K562 (cell line): ENCODE results near the gene ACTN2. TPM values are rescaled to one million over a fixed set of nuclear protein-coding genes. Genes with fewer than 3 reads are reported as not detected.

ENCODE experiments used
- ATAC-seq: fragments of 200-7000 bp; cut with Tn5 transposase; 3 replicates; pipeline ENCODE4 v1.9.1; 2020; ENCODE audit warnings: moderate library complexity
- BruUV-seq: library from RNA; stranded (reverse); fragments of 400-500 nt; replicated peaks from 2 replicates; lab custom pipeline; 2021; lab: Mats Ljungman, UMichigan
- CTCF ChIA-PET: fragments of 300-600 bp; formaldehyde crosslinking; extraction: SDS; loops from one replicate; lab custom pipeline; 2021; ENCODE audit warnings: low intra/inter-chr PET ratio; lab: Yijun Ruan, JAX
- POLR2A ChIA-PET: fragments of 300-600, 350-650 bp; sonication (Branson Sonifier 250); formaldehyde crosslinking; extraction: SDS; loops from one replicate; lab custom pipeline; 2021; ENCODE audit warnings: antibody characterized with exemption, inconsistent platforms; lab: Yijun Ruan, JAX
- DNase-seq, 4 experiments: peaks; one replicate each; pipeline versions ENCODE4 v3.0.0 to v3.0.0-alpha.2; 2011 to 2018; ENCODE audit warnings: low spot score in 3 of 4, mixed read lengths in 3 of 4; ENCODE audit errors: extremely low read depth in 1 of 4
- FAIRE-seq: peaks from 2 replicates; lab custom pipeline; 2011; peaks lifted over from hg19 to GRCh38; lab: Jason Lieb, UNC
- H2AFZ ChIP-seq: 2 replicates; pipeline ENCODE4 v1.6.0; 2011; ENCODE audit warnings: low read depth, low read length, control low read depth, inconsistent platforms
- H3K27ac ChIP-seq: fragments of 200-600 bp; 3 replicates; pipeline ENCODE4 v1.8.0; 2011; ENCODE audit warnings: low read depth, mild to moderate bottlenecking, control low read depth, inconsistent platforms, low read length, moderate library complexity, mixed read lengths; ENCODE audit errors: extremely low read depth
- H3K27me3 ChIP-seq, 2 experiments: fragments of 300-600 bp in 1 of 2; 2 replicates in 1 of 2; 3 replicates in 1 of 2; pipeline versions ENCODE4 v1.6.0 to v1.8.0; 2011; ENCODE audit warnings: inconsistent platforms in 2 of 2, low read length in 2 of 2, mild to moderate bottlenecking in 1 of 2, mixed read lengths in 1 of 2, moderate library complexity in 1 of 2; ENCODE audit not compliant: control insufficient read depth in 2 of 2, insufficient read depth in 2 of 2
- H3K36me3 ChIP-seq: fragments of 300-600 bp; 3 replicates; pipeline ENCODE4 v1.8.0; 2011; ENCODE audit warnings: mild to moderate bottlenecking, low read length, inconsistent platforms; ENCODE audit not compliant: control insufficient read depth, insufficient read depth
- H3K4me1 ChIP-seq, 2 experiments: fragments of 200-600 bp in 1 of 2; replicated peaks in 1 of 2; 2 replicates in 1 of 2; 3 replicates in 1 of 2; pipeline versions ENCODE4 v1.5.1 to v1.8.0; 2011; ENCODE audit warnings: inconsistent platforms in 2 of 2, low read length in 2 of 2, mild to moderate bottlenecking in 1 of 2, mixed read lengths in 1 of 2, moderate library complexity in 1 of 2; ENCODE audit not compliant: control insufficient read depth in 2 of 2, insufficient read depth in 2 of 2
- H3K4me2 ChIP-seq: 2 replicates; pipeline ENCODE4 v1.6.1; 2011; ENCODE audit warnings: low read length, control low read depth, inconsistent platforms, mixed read lengths; ENCODE audit not compliant: insufficient read depth
- H3K4me3 ChIP-seq: fragments of 200-600 bp; sonication (generic), shearing (Covaris generic); 2 replicates; pipeline ENCODE4 v1.5.1; 2016; ENCODE audit warnings: control low read depth, inconsistent platforms
- H3K79me2 ChIP-seq: fragments of 200-600 bp; 3 replicates; pipeline ENCODE4 v1.8.0; 2011; ENCODE audit warnings: low read length, inconsistent platforms; ENCODE audit not compliant: control insufficient read depth, insufficient read depth
- H3K9ac ChIP-seq, 2 experiments: 2 replicates each; pipeline versions ENCODE4 v1.6.0 to v1.6.1; 2011; ENCODE audit warnings: low read depth in 2 of 2, low read length in 2 of 2, control low read depth in 1 of 2, inconsistent platforms in 1 of 2, mild to moderate bottlenecking in 1 of 2, mixed read lengths in 1 of 2; ENCODE audit not compliant: insufficient read depth in 1 of 2
- H3K9me1 ChIP-seq: one replicate; pipeline ENCODE4 v1.6.0; 2011; ENCODE audit warnings: inconsistent platforms, mild to moderate bottlenecking, low read length, moderate library complexity; ENCODE audit not compliant: control insufficient read depth, insufficient read depth
- H3K9me3 ChIP-seq: replicated peaks from 2 replicates; pipeline ENCODE4 v1.5.1; 2011; ENCODE audit warnings: low read depth, low read length, inconsistent platforms; ENCODE audit not compliant: control insufficient read depth, insufficient read depth
- H4K20me1 ChIP-seq: replicated peaks from 2 replicates; pipeline ENCODE4 v1.6.1; 2011; ENCODE audit warnings: low read length, inconsistent platforms, mixed read lengths; ENCODE audit not compliant: control insufficient read depth, insufficient read depth
- CEBPG ChIP-seq, 3 experiments: fragments of 200-800 bp in 1 of 3; sonication (Bioruptor generic) in 1 of 3; sonication (generic) in 1 of 3; formaldehyde crosslinking in 1 of 3; IDR thresholded peaks in 2 of 3; conservative IDR thresholded peaks in 1 of 3; 2 replicates each; pipeline versions ENCODE4 v1.6.1 to v1.8.0; 2016 to 2022; ENCODE audit warnings: missing compliant biosample characterization in 2 of 3, missing genetic modification characterization in 2 of 3, mild to moderate bottlenecking in 1 of 3, missing genetic modification reagents in 1 of 3
- EGR1 ChIP-seq: fragments of 450-650 bp; conservative IDR thresholded peaks from 2 replicates; pipeline ENCODE4 v1.6.1; 2017; ENCODE audit warnings: mild to moderate bottlenecking
- HDAC1 ChIP-seq, 2 experiments: fragments of 450-650 bp; IDR thresholded peaks; 2 replicates each; pipeline ENCODE4 v1.6.1; 2016 to 2017; ENCODE audit warnings: inconsistent platforms in 1 of 2, mild to moderate bottlenecking in 1 of 2, moderate library complexity in 1 of 2
- HDAC8 ChIP-seq: fragments of 450-650 bp; IDR thresholded peaks from 2 replicates; pipeline ENCODE4 v1.6.1; 2016; ENCODE audit warnings: mild to moderate bottlenecking, missing genetic modification characterization, moderate library complexity, missing compliant biosample characterization
- NR1H2 ChIP-seq: sonication (generic); formaldehyde crosslinking; IDR thresholded peaks from 2 replicates; pipeline ENCODE4 v1.4.0; 2020; ENCODE audit warnings: mild to moderate bottlenecking, missing genetic modification reagents
- POLR3G ChIP-seq: IDR thresholded peaks from 2 replicates; pipeline ENCODE4 v1.6.1; 2011; ENCODE audit not compliant: insufficient read length, insufficient replicate concordance; ENCODE audit errors: extremely low read depth
- whole genome bisulfite sequencing: fragments of 100-300 bp; shearing (Covaris generic); methylation state at CpG from one replicate; pipeline ENCODE4 v1.1.6; 2016; ENCODE audit warnings: low coverage, mixed read lengths; ENCODE audit not compliant: insufficient coverage; ENCODE audit errors: missing lambda C conversion rate; 5-methylcytosine and 5-hydroxymethylcytosine counted together
- in situ Hi-C: fragments of 300-500 bp; cut with MboI; formaldehyde crosslinking; loops from 4 replicates; pipeline ENCODE4 v1.15.0; 2018; ENCODE audit warnings: inconsistent platforms, mixed read lengths
- intact Hi-C: fragments of 100-400 bp; cut with micrococcal nuclease; formaldehyde crosslinking; loops from 2 replicates; pipeline ENCODE4 v1.14.2; 2022
- polyA plus RNA-seq, 8 experiments: library from polyadenylated mRNA; depleted of rRNA in 4 of 8; stranded (reverse) in 5 of 8; unstranded in 3 of 8; fragments of >200 nt; fragmentation: Nextera tagmentation in 2 of 8; fragmentation: Illumina TruSeq in 1 of 8; extraction: Ambion mirVana in 2 of 8; extraction: Trizol in 1 of 8; gene quantifications; 2 replicates each; pipeline versions ENCODE4 v1.2.1 to v1.2.3, GENCODE V29; 2011 to 2014; ENCODE audit warnings: inconsistent platforms in 1 of 8, missing spikeins in 1 of 8
- total RNA-seq, 7 experiments: library from RNA; depleted of rRNA in 6 of 7; stranded (reverse); fragments of >200 nt in 6 of 7; fragmentation: Illumina TruSeq in 2 of 7; extraction: Trizol in 2 of 7; gene quantifications; 2 replicates each; pipeline versions ENCODE4 v1.2.1 to v1.2.3, GENCODE V29; 2011 to 2021; ENCODE audit warnings: low replicate concordance in 1 of 7
- TF ChIP-seq, protein P1 (sequence below): fragments of 450-650 bp; formaldehyde crosslinking; IDR thresholded peaks from 2 replicates; pipeline ENCODE4 v1.4.0; 2022; ENCODE audit warnings: missing genetic modification characterization
- TF ChIP-seq, protein P2 (sequence below): fragments of 250-450 bp; sonication (Bioruptor Pico); IDR thresholded peaks from 2 replicates; pipeline ENCODE4 v1.5.1; 2021; ENCODE audit warnings: mild to moderate bottlenecking

ACTN2 gene
- total and polyA plus RNA-seq, 9 of the 15 experiments (the other 6 are each of a cell fraction or from before 2014, with no cell fraction given): 0.18 to 0.94 (median 0.42) TPM

DNA sequence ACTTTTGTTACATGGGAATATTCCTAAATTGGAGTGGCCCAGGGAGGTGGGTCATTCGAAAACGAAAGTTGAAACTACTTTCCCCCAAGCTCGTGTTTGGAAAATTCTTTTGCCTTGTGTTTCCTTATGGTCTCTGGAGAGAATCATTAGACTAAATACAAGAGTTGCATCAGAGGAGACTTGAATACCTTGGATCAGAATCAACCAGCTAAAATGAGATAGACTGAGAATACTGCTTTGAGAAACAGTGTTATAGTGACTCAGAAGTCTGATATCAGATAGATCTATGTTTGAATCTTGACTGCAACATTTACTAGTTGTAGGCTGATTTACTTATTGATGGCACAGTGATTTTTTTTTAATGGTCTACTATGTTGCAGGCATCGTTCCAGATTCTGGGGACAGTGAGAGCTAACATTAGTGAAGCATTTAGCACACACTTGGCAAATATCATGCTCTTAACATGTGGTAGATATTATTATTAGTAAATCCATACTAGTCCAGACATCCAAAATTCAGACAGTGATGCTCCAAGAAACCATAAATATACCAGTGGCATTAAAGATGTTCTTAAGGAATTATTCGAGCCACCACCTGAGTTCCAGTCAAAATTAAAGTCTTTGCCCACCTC lies 12.9 kb upstream of the ACTN2 start:
- H3K27me3 ChIP-seq: peaks cover 3 to 5% of the 10 kb centered on the region in 2 experiments; a peak in 3 of 5 replicates
- no peaks in the 10 kb centered on the region for H3K79me2 ChIP-seq
- ChIA-PET POLR2A (interaction anchor here (1.1 kb wide), 1 partner anchor 65 kb away, joined by 3 read pairs; no protein-coding TSS in a partner anchor), CTCF (no interaction called here)
- no peaks in the 10 kb centered on the region for H3K4me1 ChIP-seq
- H3K9me3 ChIP-seq: no peaks in the 10 kb centered on the region
- no peak overlapping the region for H2AFZ ChIP-seq
- WGBS: 0% methylated on average over 5 of the region's 5 CpGs
- H3K9ac ChIP-seq: no peak overlapping the region
- DNase-seq (no peak), FAIRE-seq (no peak), ATAC-seq (no peak)
- H3K4me3 ChIP-seq: no peak overlapping the region
- TF ChIP-seq, protein P1, sequence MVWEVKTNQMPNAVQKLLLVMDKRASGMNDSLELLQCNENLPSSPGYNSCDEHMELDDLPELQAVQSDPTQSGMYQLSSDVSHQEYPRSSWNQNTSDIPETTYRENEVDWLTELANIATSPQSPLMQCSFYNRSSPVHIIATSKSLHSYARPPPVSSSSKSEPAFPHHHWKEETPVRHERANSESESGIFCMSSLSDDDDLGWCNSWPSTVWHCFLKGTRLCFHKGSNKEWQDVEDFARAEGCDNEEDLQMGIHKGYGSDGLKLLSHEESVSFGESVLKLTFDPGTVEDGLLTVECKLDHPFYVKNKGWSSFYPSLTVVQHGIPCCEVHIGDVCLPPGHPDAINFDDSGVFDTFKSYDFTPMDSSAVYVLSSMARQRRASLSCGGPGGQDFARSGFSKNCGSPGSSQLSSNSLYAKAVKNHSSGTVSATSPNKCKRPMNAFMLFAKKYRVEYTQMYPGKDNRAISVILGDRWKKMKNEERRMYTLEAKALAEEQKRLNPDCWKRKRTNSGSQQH (CRISPR knock-in tag): no peak
- TF ChIP-seq, protein P2, sequence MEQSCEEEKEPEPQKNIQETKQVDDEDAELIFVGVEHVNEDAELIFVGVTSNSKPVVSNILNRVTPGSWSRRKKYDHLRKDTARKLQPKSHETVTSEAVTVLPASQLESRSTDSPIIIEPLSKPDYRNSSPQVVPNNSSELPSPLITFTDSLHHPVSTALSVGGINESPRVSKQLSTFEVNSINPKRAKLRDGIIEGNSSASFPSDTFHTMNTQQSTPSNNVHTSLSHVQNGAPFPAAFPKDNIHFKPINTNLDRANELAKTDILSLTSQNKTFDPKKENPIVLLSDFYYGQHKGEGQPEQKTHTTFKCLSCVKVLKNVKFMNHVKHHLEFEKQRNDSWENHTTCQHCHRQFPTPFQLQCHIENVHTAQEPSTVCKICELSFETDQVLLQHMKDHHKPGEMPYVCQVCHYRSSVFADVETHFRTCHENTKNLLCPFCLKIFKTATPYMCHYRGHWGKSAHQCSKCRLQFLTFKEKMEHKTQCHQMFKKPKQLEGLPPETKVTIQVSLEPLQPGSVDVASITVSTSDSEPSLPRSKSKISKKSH (CRISPR knock-in tag): no peak
- TF ChIP-seq NR1H2 (no peak), EGR1 (no peak), POLR3G (no peak), CEBPG (CRISPR knock-in tag; IDR thresholded peaks at IDR 0.05) (no peak), CEBPG (tag; conservative IDR thresholded peaks at IDR 0.05 in 1 of 2, IDR thresholded peaks at IDR 0.05 in 1 of 2) (no peak), HDAC1 (IDR thresholded peaks at IDR 0.05) (no peak), HDAC8 (tag) (no peak)
- no peaks in the 10 kb centered on the region for H3K9me1 ChIP-seq
- no TSS peak for BruUV-seq
- in situ Hi-C loops: no loop called here
- intact Hi-C loops: no loop called here
- no peaks in the 10 kb centered on the region for H4K20me1 ChIP-seq
- H3K27ac ChIP-seq: no peak overlapping the region
- no peak overlapping the region for H3K4me2 ChIP-seq
- H3K36me3 ChIP-seq: no peaks in the 10 kb centered on the region
